GM12865 (cell line): ENCODE results near the gene CINP.

Experiments used
- DNase-seq: peaks from one replicate; pipeline ENCODE4 v3.0.0; 2010; ENCODE audit warnings: low read depth
- H3K4me3 ChIP-seq: 2 replicates; pipeline ENCODE4 v1.5.1; 2011; ENCODE audit warnings: mild to moderate bottlenecking, low read depth, low read length, control low read depth
- CTCF ChIP-seq: IDR thresholded peaks from 2 replicates; pipeline ENCODE4 v1.5.1; 2011; ENCODE audit warnings: low read length, control low read depth, low read depth, inconsistent platforms; ENCODE audit not compliant: insufficient read depth; ENCODE audit errors: missing control alignments

The CINP gene

DNA sequence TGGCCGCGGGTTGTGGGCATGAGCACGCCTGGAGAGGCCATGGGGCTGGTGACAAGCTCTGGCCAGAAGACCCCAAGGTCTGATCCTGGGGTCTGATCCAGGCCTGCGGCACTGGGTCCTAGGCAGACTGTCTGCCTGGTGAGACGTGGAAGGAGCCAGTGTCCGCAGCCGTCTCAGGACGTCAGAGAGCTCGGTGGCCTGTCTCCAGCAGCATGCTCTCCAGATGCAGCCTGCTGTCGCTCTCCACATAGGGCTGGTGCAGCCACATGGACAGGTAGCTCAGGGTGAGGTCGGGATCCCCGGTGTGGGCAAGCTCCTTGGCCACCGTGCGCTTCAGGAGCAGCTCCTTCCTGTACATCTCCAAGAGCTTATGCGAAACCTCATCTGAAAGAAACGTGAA, 14.3 kb downstream of the CINP start:
- no peak for DNase-seq
- H3K4me3 ChIP-seq: no peak overlapping the region
- TF ChIP-seq CTCF: no peak

DNA sequence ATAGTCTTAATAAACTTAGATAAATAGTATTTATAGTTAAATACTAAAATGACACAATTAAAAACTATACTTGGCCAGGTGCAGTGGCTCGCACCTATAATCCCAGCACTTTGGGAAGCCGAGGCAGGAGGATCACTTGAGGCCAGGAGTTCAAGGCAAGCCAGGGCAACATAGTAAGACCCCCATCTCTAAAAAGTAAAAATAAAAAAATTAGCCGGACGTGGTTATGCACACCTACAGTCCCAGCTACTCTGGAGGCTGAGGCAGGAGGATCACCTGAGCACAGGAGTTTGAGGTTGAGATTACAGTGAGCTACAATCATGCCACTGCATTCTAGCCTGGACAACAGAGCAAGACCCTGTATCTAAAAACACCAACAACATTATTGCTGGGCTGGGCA, 16.0 kb downstream of the CINP start:
- H3K4me3 ChIP-seq: no peak overlapping the region
- no peak for TF ChIP-seq CTCF
- no peak for DNase-seq

DNA sequence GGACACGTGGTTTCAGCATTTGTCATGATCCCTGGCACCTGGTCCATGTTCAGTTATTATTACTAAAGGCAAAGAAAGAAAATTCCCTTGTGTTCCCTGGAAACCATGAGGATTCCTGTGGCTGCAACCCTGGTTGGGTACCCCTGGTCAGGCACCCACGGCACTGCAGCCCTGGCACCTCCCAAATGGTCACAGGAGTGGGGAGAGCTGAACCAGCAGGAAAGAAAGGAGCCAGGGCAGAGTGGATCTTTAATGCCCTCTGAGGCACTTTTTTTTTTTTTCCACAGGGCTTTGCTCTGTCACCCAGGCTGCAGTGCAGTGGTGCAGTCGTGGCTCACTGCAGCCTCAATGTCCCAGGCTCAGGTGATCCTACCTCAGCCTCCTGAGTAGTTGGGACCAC, 17.5 kb downstream of the CINP start:
- H3K4me3 ChIP-seq: no peak overlapping the region
- no peak for TF ChIP-seq CTCF
- DNase-seq: no peak

DNA sequence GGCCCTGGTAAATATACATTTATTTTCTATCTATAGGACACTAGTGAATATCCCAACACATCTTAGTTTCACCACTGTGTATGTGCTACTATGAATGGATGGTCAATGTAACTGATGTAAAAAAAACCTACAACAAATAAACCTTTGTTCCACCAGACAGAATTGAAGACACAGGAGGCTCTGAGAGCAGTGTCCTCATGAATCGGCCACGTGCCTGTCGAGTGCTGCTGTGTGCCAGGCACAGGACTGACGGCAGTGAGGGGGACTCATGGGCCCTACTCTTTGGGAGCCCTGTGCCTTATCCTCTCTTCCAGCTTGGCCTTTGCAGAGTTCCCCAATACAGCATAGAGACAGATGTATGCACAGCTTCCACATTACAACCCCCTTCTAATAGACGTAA, 18.2 kb downstream of the CINP start:
- no peak for DNase-seq
- TF ChIP-seq CTCF: no peak

GRCh38 chr14:102344084-102344483, 18.6 kb downstream of the CINP start:
- no peak for TF ChIP-seq CTCF
- no peak overlapping the region for H3K4me3 ChIP-seq
- DNase-seq: no peak

More for the DNA sequence above, 18.2 kb downstream of the CINP start:
- H3K4me3 ChIP-seq: no peak overlapping the region

- H3K4me3 ChIP-seq: no peak overlapping the region
- DNase-seq: no peak
- TF ChIP-seq CTCF: no peak
These were observed 20.5 kb downstream of the CINP start for GRCh38 chr14:102342238-102342637.

DNA sequence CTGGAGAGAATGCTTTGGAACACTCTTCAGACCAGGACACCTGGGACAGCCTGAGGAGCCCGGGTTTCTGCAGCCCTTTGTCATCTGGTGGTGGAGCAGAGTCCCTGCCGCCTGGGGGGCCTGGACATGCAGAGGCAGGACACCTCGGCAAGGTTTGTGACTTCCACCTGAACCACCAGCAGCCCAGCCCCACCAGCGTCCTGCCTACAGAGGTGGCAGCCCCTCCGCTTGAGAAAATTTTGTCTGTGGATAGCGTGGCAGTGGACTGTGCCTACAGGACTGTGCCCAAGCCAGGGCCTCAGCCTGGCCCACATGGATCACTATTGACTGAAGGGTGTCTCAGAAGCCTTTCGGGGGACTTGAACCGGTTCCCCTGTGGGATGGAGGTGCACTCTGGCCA, 21.1 kb downstream of the CINP start:
- H3K4me3 ChIP-seq: no peak overlapping the region
- no peak for TF ChIP-seq CTCF
- no peak for DNase-seq
